Transverse colon (tissue), 3 donors: ENCODE data around the gene PARL.

ENCODE experiments used
- CTCF ChIP-seq, 5 experiments: fragments of 200-600 bp in 3 of 5; fragments of 450-650 bp in 2 of 5; sonication (generic) in 3 of 5; IDR thresholded peaks; 1 replicate in 2 of 5; 2 replicates in 3 of 5; pipeline ENCODE4 v1.5.1; 2016 to 2017; ENCODE audit warnings: antibody characterized with exemption in 5 of 5, inconsistent platforms in 3 of 5, mild to moderate bottlenecking in 2 of 5, moderate library complexity in 1 of 5
- EP300 ChIP-seq: sonication (generic); formaldehyde crosslinking; IDR thresholded peaks from one replicate; pipeline ENCODE4 v1.6.1; 2017; ENCODE audit warnings: antibody characterized with exemption, low read depth

- no peak for TF ChIP-seq EP300
- no peak for TF ChIP-seq CTCF (IDR thresholded peaks at IDR 0.05)
Observed at GRCh38 chr3:183845090-183845489, 39.6 kb downstream of the PARL start.
